Measurements from ENCODE around the gene ITGB1.

ITGB1 gene

GRCh38 chr10:32955299-32955772 lies 2.7 kb downstream of the ITGB1 start:
- DNase-seq (no peak), ATAC-seq (no peak)

DNA sequence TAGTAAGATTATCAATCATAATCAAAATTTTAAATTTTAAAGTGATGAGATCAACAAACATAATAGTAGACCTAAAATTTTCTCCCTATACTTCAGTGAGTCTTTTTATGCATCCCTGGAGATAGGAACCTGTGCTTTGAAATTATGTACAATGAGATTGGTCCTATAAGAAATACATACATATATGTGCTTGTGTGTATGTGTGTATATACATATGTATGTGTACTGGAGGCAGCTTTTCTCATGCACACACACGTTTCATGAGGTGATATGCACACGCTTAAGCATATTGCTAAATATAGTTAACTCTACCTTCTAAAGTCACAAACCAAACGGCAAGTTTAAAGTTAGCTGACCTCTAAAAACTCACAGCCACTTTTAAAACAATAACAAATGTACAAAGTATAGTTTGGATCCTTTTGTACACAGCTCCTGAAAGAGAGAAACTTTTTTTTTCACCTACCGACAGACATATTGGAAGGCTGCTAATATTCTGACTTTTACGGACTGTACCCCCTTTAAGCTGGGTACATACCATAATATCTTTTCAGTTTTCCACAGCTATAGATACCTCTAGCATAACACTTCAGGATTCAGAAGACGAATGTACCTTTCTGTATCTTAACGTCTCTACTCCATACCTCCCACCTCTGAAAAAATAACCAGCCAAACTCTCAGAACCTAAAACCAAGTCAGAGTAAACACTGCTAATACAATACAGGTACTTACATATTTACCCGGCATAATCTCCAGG lies 3.3 kb downstream of the ITGB1 start:
- ATAC-seq (no peak), DNase-seq (no peak)

DNA sequence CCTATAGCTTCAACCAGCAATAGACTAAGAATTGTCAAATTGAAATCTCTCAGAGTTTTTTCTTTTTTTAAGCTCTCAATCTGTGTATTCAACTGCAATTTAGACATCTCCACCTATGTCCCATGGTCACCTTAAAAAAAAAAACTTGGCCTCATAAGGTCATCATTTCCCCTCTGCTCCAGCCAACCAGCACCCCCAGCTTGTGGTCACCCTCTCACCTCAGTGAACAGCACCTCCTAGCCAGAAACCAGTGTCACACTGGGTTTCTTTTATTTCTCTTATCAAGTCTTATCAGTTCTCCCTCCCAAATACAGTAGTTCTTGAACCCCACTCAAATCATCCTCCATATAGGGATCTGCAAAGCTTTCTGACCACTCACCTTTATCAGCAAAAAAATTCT lies 4.0 kb downstream of the ITGB1 start:
- no peak for ATAC-seq
- no peak for DNase-seq

GRCh38 chr10:32953277-32953927 lies 4.6 kb downstream of the ITGB1 start:
- ATAC-seq (no peak), DNase-seq (no peak)

GRCh38 chr10:32952541-32953276 lies 5.3 kb downstream of the ITGB1 start:
- DNase-seq, result no peak
- ATAC-seq, result no peak

- ATAC-seq (no peak), DNase-seq (no peak)
Measured at GRCh38 chr10:32952094-32952493, 5.9 kb downstream of the ITGB1 start.

- no peak for ATAC-seq
- DNase-seq, result no peak
Measured at GRCh38 chr10:32951111-32951510, 6.9 kb downstream of the ITGB1 start.

- ATAC-seq, result no peak
- no peak for DNase-seq
Measured at GRCh38 chr10:32950591-32951108, 7.4 kb downstream of the ITGB1 start.

GRCh38 chr10:32949221-32949678 lies 8.8 kb downstream of the ITGB1 start:
- no peak for DNase-seq

GRCh38 chr10:32948451-32948850 lies 9.6 kb downstream of the ITGB1 start:
- DNase-seq (no peak), ATAC-seq (peak; percentile 59)

More at GRCh38 chr10:32949221-32949678, 8.8 kb downstream of the ITGB1 start:
- ATAC-seq, result no peak

DNA sequence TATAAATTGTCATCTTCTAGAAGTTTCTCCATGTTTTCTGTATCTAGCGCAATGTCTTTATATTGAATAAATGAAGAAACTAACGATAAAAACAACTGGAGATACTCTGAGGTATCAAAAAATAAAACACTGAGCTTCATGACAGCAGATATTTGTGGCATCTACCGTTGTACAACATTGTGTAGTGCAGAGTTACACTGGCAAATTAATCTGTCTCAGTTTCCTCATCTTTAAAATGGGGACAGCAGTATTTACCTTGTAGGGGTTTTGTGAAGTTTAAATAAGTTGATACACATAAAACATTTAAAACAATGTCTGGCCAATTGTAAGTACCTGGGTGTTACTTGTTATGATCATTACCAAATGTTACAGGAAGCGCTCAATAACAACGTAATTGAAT lies 10.4 kb downstream of the ITGB1 start:
- no peak for ATAC-seq
- DNase-seq, result no peak

- ATAC-seq (no peak), DNase-seq (no peak)
Measured at GRCh38 chr10:32946108-32946507, 11.9 kb downstream of the ITGB1 start.

DNA sequence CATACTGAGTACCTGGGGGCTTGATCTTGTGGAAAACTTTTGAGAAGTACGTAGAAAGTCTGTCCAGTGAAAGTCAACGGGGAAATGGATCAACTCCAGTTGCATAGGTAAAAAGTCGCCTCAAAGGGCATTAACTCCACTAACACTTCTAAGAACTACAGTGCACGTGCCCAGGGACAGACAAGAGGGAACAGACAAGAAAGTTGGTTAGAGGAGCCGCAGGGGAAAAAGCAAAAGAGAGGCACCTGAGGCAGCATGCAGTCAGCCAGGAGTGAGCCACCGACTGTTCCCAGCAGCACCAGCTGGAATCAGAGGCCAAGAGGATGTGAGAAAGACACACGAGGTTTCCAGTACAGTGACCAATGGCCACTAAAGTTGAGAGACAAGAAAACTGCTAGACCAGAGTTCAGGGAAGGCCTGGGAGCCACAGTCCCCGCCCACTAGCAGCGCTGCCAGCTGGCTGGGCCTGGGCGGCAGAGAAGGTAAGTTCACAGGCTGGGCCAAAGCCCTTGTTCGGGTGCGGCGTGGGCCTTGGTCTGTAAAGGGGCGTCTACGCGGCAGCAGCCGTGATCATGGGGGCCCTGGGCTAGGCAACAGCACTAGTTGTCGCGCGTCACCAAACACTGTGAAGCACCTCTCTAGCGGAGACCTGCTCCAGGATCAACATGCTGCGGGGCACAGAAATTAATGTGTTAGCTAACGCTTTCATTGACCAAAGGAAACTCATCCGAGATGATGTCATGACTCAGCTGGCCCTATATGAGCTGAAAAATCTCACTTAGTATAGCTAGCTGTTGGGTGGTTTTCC lies 14.0 kb downstream of the ITGB1 start:
- no peak for ATAC-seq

GRCh38 chr10:32943395-32943794 lies 14.6 kb downstream of the ITGB1 start:
- ATAC-seq, result no peak
- DNase-seq, result no peak

More for the DNA sequence above, 14.0 kb downstream of the ITGB1 start:
- DNase-seq, result no peak

- no peak for DNase-seq
- ATAC-seq, result no peak
Measured at GRCh38 chr10:32942081-32942480, 15.9 kb downstream of the ITGB1 start.

DNA sequence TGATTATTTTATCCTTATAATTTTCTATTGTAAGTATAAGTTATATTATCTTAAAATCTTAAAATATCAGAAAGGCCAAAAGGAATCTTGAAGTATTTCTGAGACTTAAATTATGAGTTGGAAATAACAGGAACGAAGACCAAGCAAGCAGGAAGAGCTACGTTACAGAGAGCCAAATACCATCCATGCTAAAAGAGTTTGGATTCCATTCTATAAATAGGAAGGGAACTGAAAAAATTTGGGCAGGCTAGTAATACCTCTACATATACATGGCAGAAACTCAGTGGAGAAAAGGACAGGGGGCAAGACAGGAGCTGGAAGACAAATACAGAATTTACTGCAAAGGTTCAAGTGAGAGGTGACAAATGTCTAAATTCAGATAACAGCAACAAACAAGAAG lies 16.7 kb downstream of the ITGB1 start:
- ATAC-seq, result no peak
- no peak for DNase-seq

DNA sequence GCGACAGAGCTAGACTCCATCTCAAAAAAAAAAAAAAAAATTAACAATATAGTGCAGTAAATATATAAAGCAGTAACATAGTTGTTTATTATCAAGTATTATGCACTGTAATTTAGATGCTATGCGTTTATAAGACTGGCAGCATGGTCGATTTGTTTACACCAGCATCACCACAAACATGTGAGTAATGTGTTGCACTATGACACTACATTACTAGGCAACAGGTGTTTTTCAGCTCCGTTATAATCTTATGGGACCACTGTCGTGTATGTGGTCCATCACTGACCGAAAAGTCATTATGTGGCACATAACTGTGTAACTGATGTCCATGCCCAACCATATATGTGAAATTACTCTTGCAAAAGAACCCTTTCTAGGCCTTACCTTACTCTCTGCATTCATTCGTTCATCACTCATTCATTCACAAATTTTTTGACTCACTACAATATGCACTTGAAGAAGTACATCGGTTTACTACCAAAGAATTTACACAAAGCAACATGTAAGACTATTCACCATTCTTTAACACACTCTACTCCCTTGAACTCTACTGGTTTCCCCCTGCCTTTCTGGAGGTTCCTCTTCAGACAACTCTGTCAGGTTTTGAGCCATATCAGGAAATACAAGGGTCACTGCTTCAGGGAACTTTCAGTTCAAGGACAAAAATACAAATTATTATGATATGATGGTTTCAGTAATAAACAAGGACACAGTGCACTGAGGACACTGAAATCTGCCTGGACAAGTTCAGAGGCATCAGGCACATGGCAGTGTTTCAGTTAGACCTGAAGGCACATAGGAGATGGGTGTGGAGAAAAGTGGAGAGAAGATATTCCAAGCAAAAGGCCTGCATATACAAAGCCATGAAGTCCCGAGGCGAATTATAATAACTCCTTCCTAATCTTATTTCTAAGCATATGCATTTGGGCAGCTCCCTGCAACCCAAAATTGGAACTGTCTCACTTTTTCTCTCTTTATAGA lies 17.4 kb downstream of the ITGB1 start:
- DNase-seq, result no peak
- no peak for ATAC-seq

DNA sequence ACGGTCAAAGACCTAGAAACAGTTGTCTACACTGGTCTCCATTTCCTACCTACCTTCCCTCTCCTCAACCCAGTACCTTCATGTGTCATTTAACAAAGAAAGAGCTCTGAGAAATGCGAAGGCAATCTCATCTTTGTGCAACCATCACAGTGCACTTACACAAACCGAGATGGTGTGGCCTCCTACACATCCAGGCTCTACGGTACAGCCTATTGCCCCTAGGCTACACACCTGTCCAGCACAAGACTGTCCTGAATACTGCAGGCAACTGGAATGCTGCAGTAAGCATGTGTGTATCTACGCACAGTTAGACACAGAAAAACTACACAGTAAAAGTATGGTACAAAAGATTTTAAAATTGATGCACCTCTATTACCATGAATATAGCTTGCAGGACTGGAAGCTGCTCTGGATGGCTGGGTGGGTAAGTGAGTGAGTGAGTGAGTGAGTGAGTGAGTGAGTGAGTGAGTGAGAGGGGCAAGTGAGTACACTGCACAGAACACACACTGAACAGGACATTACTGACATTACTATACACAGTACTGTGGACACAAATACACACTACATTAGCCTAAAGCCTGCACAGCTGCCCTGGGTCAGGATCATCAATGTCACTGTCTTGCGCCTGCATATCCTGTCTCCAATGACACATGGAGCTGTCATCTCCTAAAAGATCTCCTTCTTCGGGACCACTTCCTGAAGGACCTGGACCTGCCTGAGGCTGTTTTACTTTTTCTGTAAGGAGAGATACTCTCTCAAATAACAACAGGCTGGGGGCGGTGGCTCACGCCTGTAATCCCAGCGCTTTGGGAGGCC lies 18.5 kb downstream of the ITGB1 start:
- no peak for DNase-seq
- no peak for ATAC-seq

GRCh38 chr10:32938554-32939061 lies 19.4 kb downstream of the ITGB1 start:
- ATAC-seq (no peak), DNase-seq (no peak)

Data from stimulated activated naive CD8-positive, alpha-beta T cell treated with anti-CD3 and anti-CD28 coated beads, Interleukin-15, Interleukin-2, amounts not matched to agents 100 U/mL and 50 U/mL, for 24 hours (primary cell).